ENCODE results near the gene DHX9.

DNA sequence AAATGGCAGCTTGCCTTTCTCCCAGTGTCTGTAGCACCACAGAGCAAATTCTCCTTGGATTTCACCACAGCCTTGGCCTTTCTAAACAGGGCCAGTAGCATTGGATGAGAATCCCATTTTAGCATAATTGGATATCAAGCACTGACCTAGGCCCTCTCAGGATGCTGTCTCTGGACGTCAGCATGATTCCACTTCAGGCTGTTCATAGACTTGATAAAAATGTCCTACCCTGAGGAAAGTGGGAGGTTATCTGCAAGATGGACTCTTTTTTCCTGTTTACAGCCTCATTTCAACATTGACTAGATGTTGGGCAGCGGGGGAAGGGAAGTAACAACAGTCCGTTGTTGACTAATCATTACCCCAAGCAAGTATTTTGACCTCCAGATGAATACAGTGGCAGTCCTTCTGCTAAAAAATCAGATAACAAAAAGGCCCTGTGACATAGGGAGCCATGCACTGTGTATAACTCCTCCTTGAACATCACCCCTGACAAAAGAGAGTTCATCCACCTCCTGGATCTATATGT lies 44.4 kb upstream of the DHX9 start:
- no peak for TF ChIP-seq CTCF (IDR thresholded peaks at IDR 0.05)
- TF ChIP-seq, protein P1, sequence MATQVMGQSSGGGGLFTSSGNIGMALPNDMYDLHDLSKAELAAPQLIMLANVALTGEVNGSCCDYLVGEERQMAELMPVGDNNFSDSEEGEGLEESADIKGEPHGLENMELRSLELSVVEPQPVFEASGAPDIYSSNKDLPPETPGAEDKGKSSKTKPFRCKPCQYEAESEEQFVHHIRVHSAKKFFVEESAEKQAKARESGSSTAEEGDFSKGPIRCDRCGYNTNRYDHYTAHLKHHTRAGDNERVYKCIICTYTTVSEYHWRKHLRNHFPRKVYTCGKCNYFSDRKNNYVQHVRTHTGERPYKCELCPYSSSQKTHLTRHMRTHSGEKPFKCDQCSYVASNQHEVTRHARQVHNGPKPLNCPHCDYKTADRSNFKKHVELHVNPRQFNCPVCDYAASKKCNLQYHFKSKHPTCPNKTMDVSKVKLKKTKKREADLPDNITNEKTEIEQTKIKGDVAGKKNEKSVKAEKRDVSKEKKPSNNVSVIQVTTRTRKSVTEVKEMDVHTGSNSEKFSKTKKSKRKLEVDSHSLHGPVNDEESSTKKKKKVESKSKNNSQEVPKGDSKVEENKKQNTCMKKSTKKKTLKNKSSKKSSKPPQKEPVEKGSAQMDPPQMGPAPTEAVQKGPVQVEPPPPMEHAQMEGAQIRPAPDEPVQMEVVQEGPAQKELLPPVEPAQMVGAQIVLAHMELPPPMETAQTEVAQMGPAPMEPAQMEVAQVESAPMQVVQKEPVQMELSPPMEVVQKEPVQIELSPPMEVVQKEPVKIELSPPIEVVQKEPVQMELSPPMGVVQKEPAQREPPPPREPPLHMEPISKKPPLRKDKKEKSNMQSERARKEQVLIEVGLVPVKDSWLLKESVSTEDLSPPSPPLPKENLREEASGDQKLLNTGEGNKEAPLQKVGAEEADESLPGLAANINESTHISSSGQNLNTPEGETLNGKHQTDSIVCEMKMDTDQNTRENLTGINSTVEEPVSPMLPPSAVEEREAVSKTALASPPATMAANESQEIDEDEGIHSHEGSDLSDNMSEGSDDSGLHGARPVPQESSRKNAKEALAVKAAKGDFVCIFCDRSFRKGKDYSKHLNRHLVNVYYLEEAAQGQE (IDR thresholded peaks at IDR 0.05; ENCODE audit: insufficient read depth in 1 of 2, low read depth in 2 of 2, low read length in 1 of 2) = no peak

All from Panc1 (cell line).